Uterus (tissue), 4 donors: Measurements from ENCODE around the gene HS3ST2. TPM values are rescaled to one million over a fixed set of nuclear protein-coding genes. Genes with fewer than 3 reads are reported as not detected.
"Not testable (repeated sequence)": the region's sequence is repeated elsewhere in the genome, so short reads cannot be mapped to it uniquely, and the experiment has no call there.

Experiments used
- DNase-seq, 2 donors: peaks; one replicate each; pipeline ENCODE4 v3.0.0-alpha.2; 2019 to 2020
- H3K27ac ChIP-seq, 2 donors: fragments of 200-600 bp; sonication (generic); 1 replicate in 1 of 2; 2 replicates in 1 of 2; pipeline ENCODE4 v1.5.1; 2016 to 2018
- H3K27me3 ChIP-seq, 2 donors: fragments of 200-600 bp; sonication (generic); one replicate each; pipeline ENCODE4 v1.5.1; 2018 to 2019; ENCODE audit warnings: control low read depth in 1 of 2
- H3K36me3 ChIP-seq, 2 donors: fragments of 200-600 bp; sonication (generic); one replicate each; pipeline ENCODE4 v1.5.1; 2019; ENCODE audit warnings: control low read depth in 1 of 2
- H3K4me1 ChIP-seq, 2 donors: fragments of 200-600 bp; sonication (generic); one replicate each; pipeline ENCODE4 v1.5.1; 2018 to 2019; ENCODE audit warnings: control low read depth in 1 of 2
- H3K4me3 ChIP-seq, 2 donors: fragments of 200-600 bp; sonication (generic); 1 replicate in 1 of 2; 2 replicates in 1 of 2; pipeline ENCODE4 v1.5.1; 2018 to 2019; ENCODE audit warnings: mild to moderate bottlenecking in 1 of 2
- H3K9me3 ChIP-seq, 2 donors: fragments of 200-600 bp; sonication (generic); one replicate each; pipeline ENCODE4 v1.5.1; 2019; ENCODE audit warnings: control low read depth in 1 of 2
- CTCF ChIP-seq, 4 experiments: fragments of 200-600 bp in 2 of 4; fragments of 450-650 bp in 2 of 4; sonication (generic) in 2 of 4; IDR thresholded peaks; one replicate each; pipeline ENCODE4 v1.5.1; 2016 to 2019; ENCODE audit warnings: antibody characterized with exemption in 4 of 4, mild to moderate bottlenecking in 2 of 4, moderate library complexity in 1 of 4
- POLR2A ChIP-seq, 2 donors: fragments of 450-650 bp; IDR thresholded peaks; one replicate each; pipeline ENCODE4 v1.6.1; 2016; ENCODE audit warnings: antibody characterized with exemption in 2 of 2, mild to moderate bottlenecking in 1 of 2, moderate library complexity in 1 of 2
- intact Hi-C: fragments of 100-400 bp; cut with DNase I; formaldehyde crosslinking; loops from one replicate; pipeline ENCODE4 v1.15.1; 2023; ENCODE audit warnings: low total_unique reads
- total RNA-seq, 4 donors: library from RNA; depleted of rRNA in 3 of 4; stranded (reverse); fragments of >200 nt in 3 of 4; gene quantifications; one replicate each; pipeline versions ENCODE4 v1.1.0 to v1.2.4, GENCODE V29; 2014 to 2023
- donor health status: DM: yes; HTN: yes; CAD: no.

The HS3ST2 gene
- total RNA-seq, 4 donors from 2014 or later, result 1.2 TPM; not detected in 3

DNA sequence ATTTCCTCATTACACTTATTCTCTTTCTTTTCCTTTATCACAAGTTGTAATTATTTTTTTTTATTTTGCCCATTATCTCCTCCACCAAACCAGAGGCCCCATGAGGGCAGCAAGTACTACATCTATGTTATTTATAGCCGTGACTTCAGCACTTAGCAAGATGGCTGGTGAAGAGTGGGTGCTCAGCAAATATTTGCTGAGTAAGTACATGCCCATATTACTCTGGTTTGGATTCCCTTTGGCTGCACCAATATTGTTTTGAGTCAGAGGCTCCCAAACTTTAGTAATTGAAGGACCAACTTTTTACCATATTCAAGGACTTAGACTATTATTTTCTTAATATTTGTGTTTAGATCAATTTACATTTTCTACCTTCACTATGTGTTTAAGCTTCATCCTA lies 83.2 kb downstream of the HS3ST2 start:
- Histone ChIP-seq H3K9me3 (no peaks in the 10 kb centered on the region), H3K4me3 (no peak overlapping the region), H3K4me1 (no peaks in the 10 kb centered on the region), H3K36me3 (no peaks in the 10 kb centered on the region), H3K27me3 (peaks cover 0 to 13% of the 10 kb centered on the region in 2 donors), H3K27ac (no peak overlapping the region)
- intact Hi-C loops, result loop anchor here (10.0 kb wide), 1 partner anchor 538 kb away; no protein-coding TSS in a partner anchor
- TF ChIP-seq POLR2A (IDR thresholded peaks at IDR 0.05) (no peak), CTCF (IDR thresholded peaks at IDR 0.05) (no peak)
- no peak for DNase-seq

GRCh38 chr16:22898131-22898530 lies 84.2 kb downstream of the HS3ST2 start:
- Histone ChIP-seq H3K9me3 (no peaks in the 10 kb centered on the region), H3K27ac (no peak overlapping the region), H3K4me3 (no peak overlapping the region), H3K27me3 (peaks cover 0 to 13% of the 10 kb centered on the region in 2 donors), H3K4me1 (no peaks in the 10 kb centered on the region), H3K36me3 (no peaks in the 10 kb centered on the region)
- no peak for TF ChIP-seq POLR2A (IDR thresholded peaks at IDR 0.05)
- no peak for TF ChIP-seq CTCF (IDR thresholded peaks at IDR 0.05)
- no peak for DNase-seq
- intact Hi-C loops, result loop anchor here (10.0 kb wide), 1 partner anchor 537 kb away; no protein-coding TSS in a partner anchor

DNA sequence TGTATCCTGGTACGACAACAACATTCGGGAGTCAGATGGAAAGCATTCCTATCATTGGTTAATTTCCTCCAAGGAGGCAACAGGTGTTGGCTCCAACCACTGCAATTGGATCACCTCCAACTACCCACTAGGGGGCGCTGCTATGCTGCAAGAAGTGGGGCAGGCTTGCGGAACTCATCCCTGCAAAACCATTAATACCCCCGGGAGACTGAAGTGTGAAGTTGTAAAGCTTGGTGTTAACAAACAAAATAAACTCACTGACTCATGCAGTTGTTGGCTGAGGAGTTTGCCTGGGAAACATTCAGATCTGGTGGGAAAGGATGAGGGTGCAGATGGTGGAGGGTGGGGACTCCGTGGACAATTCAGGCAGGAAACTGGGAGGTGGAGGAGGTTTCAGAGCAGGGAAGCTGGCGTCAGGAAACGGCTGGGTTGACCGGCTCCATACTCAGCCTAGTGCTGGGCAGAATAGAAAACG lies 84.9 kb downstream of the HS3ST2 start:
- Histone ChIP-seq H3K4me1 (no peaks in the 10 kb centered on the region), H3K27me3 (peaks cover 0 to 13% of the 10 kb centered on the region in 2 donors), H3K4me3 (no peak overlapping the region), H3K36me3 (no peaks in the 10 kb centered on the region), H3K27ac (no peak overlapping the region), H3K9me3 (no peaks in the 10 kb centered on the region)
- TF ChIP-seq POLR2A (IDR thresholded peaks at IDR 0.05), result no peak
- TF ChIP-seq CTCF (IDR thresholded peaks at IDR 0.05), result peak; percentile 73 to 81 (median 75)
- peak; percentile 63 to 84 for DNase-seq
- intact Hi-C loops, result loop anchor here (10.0 kb wide), 1 partner anchor 536 kb away; no protein-coding TSS in a partner anchor

- H3K36me3 ChIP-seq, H3K4me3 ChIP-seq, H3K27ac ChIP-seq, H3K4me1 ChIP-seq, H3K9me3 ChIP-seq, DNase-seq: not testable (repeated sequence)
- intact Hi-C loops, result loop anchor here (10.0 kb wide), 1 partner anchor 535 kb away; no protein-coding TSS in a partner anchor
- peaks cover 0 to 13% of the 10 kb centered on the region in 2 donors for H3K27me3 ChIP-seq
Observed at GRCh38 chr16:22899567-22899966, 85.6 kb downstream of the HS3ST2 start.

DNA sequence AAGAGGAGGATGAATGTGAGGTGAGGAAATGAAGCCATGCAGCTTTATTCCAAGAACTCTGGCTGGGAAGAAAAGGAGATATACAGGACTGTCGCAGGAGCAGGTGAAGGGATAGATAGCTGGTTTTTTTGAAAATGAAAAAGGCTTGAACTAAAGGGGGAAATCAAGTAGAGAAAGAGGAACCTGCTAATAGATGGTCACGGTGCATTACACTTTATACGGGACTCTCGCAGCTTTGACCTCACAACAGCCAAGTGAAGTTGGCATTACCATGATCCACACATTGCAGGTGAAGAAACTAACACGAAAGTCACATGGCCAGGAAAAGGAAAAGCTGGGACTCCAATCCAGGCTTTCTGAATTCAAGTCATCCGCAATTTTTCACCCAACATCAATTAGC lies 86.9 kb downstream of the HS3ST2 start:
- Histone ChIP-seq H3K36me3 (no peaks in the 10 kb centered on the region), H3K4me1 (no peaks in the 10 kb centered on the region), H3K4me3 (no peak overlapping the region), H3K9me3 (no peaks in the 10 kb centered on the region), H3K27ac (no peak overlapping the region), H3K27me3 (peaks cover 0 to 8% of the 10 kb centered on the region in 2 donors)
- no peak for DNase-seq
- intact Hi-C loops, result no loop called here
- TF ChIP-seq CTCF (IDR thresholded peaks at IDR 0.05) (no peak), POLR2A (IDR thresholded peaks at IDR 0.05) (no peak)

DNA sequence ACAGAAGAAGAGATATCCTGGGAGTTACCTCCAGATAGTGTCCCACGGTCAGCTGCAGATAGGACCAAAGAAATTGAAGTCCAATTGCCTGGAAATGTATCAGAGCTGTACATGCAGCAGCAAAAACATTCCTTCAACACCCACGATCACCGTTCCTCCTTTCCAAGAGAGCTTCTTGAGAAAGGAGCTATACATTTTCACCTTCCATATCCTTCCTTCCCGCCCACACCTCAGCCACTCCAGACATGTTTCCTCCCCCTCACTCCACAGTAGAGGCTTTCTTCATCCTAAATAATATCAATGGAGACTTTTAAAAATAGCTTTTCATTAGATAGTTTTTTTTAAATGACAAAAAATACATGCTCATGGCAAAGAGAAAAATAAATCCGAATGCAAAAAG lies 87.6 kb downstream of the HS3ST2 start:
- no peak for TF ChIP-seq POLR2A (IDR thresholded peaks at IDR 0.05)
- TF ChIP-seq CTCF (IDR thresholded peaks at IDR 0.05), result no peak
- Histone ChIP-seq H3K4me3 (no peak overlapping the region), H3K9me3 (no peaks in the 10 kb centered on the region), H3K36me3 (no peaks in the 10 kb centered on the region), H3K4me1 (no peaks in the 10 kb centered on the region), H3K27ac (no peak overlapping the region), H3K27me3 (peaks cover 0 to 1% of the 10 kb centered on the region in 2 donors)
- intact Hi-C loops, result no loop called here
- no peak for DNase-seq
